Measurements from ENCODE around the gene PLK3. TPM values are rescaled to one million over a fixed set of nuclear protein-coding genes. Genes with fewer than 3 reads are reported as not detected.
A peak's percentile ranks its signal among the peaks of the same experiment; 100 is the strongest.

Gene PLK3
- total RNA-seq, 1 experiment from 2014 or later = 3.2 TPM

GRCh38 chr1:44777969-44778635 is 22.1 kb upstream of the PLK3 start:
- CTCF ChIA-PET = no interaction called here

GRCh38 chr1:44778705-44779576 is 21.2 kb upstream of the PLK3 start:
- intact Hi-C loops (cut with micrococcal nuclease; ENCODE audit: unreplicated experiment) = no loop called here
- no peak for DNase-seq
- no TSS peak for BruUV-seq (replicated peaks)
- Histone ChIP-seq H3K9me3 (no peaks in the 10 kb centered on the region), H3K4me3 (ENCODE audit: low read depth, low read length) (no peak overlapping the region), H3K4me1 (peaks cover 6% of the 10 kb centered on the region), H3K36me3 (ENCODE audit: control insufficient read depth, insufficient read depth, low read length) (peaks cover 4% of the 10 kb centered on the region), H3K27me3 (replicated peaks; ENCODE audit: control insufficient read depth, insufficient read depth, low read length) (no peaks in the 10 kb centered on the region)
- Mint-ChIP-seq H3K27ac (ENCODE audit: unreplicated experiment) (peak overlapping the region; percentile 35), H3K36me3 (ENCODE audit: insufficient read depth, unreplicated experiment) (peaks cover 82% of the 10 kb centered on the region), H3K27me3 (ENCODE audit: insufficient read depth, unreplicated experiment) (no peaks in the 10 kb centered on the region), H3K4me3 (ENCODE audit: unreplicated experiment) (peak overlapping the region; percentile 55), H3K4me1 (ENCODE audit: low read depth, unreplicated experiment) (no peaks in the 10 kb centered on the region), H3K9me3 (ENCODE audit: unreplicated experiment) (no peaks in the 10 kb centered on the region)
- TF ChIP-seq CTCF (IDR thresholded peaks at IDR 0.05; ENCODE audit: insufficient read depth in 1 of 2, low read depth in 1 of 2, low read length in 1 of 2, severe bottlenecking in 1 of 2, unreplicated experiment in 1 of 2) = no peak
- CTCF ChIA-PET = no interaction called here
- POLR2A ChIA-PET = no interaction called here

More at GRCh38 chr1:44777969-44778635, 22.1 kb upstream of the PLK3 start:
- Histone ChIP-seq H3K36me3 (ENCODE audit: control insufficient read depth, insufficient read depth, low read length) (peaks cover 4% of the 10 kb centered on the region), H3K4me1 (peaks cover 6% of the 10 kb centered on the region), H3K4me3 (ENCODE audit: low read depth, low read length) (no peak overlapping the region), H3K9me3 (no peaks in the 10 kb centered on the region), H3K27me3 (replicated peaks; ENCODE audit: control insufficient read depth, insufficient read depth, low read length) (no peaks in the 10 kb centered on the region)
- no TSS peak for BruUV-seq (replicated peaks)
- no peaks in the 10 kb centered on the region for H3K27me3 Mint-ChIP-seq (ENCODE audit: insufficient read depth, unreplicated experiment)
- H3K27ac Mint-ChIP-seq (ENCODE audit: unreplicated experiment) = peak overlapping the region; percentile 35
- intact Hi-C loops (cut with micrococcal nuclease; ENCODE audit: unreplicated experiment) = no loop called here
- no peak for TF ChIP-seq CTCF (IDR thresholded peaks at IDR 0.05; ENCODE audit: insufficient read depth in 1 of 2, low read depth in 1 of 2, low read length in 1 of 2, severe bottlenecking in 1 of 2, unreplicated experiment in 1 of 2)
- peaks cover 82% of the 10 kb centered on the region for H3K36me3 Mint-ChIP-seq (ENCODE audit: insufficient read depth, unreplicated experiment)
- no peaks in the 10 kb centered on the region for H3K4me1 Mint-ChIP-seq (ENCODE audit: low read depth, unreplicated experiment)
- peak overlapping the region; percentile 81 for H3K4me3 Mint-ChIP-seq (ENCODE audit: unreplicated experiment)
- no peak for DNase-seq
- POLR2A ChIA-PET = no interaction called here
- no peaks in the 10 kb centered on the region for H3K9me3 Mint-ChIP-seq (ENCODE audit: unreplicated experiment)

GRCh38 chr1:44780583-44781121 is 19.5 kb upstream of the PLK3 start:
- no peaks in the 10 kb centered on the region for H3K27me3 ChIP-seq (replicated peaks; ENCODE audit: control insufficient read depth, insufficient read depth, low read length)
- H3K36me3 Mint-ChIP-seq (ENCODE audit: insufficient read depth, unreplicated experiment) = peaks cover 73% of the 10 kb centered on the region
- POLR2A ChIA-PET = interaction anchor here (0.5 to 1.4 kb wide), 5 partner anchors 11 to 164 kb away, joined by 3 to 9 read pairs (median 3); no protein-coding TSS in a partner anchor
- no peak overlapping the region for H3K4me3 Mint-ChIP-seq (ENCODE audit: unreplicated experiment)
- CTCF ChIA-PET = no interaction called here
- H3K9me3 Mint-ChIP-seq (ENCODE audit: unreplicated experiment) = no peaks in the 10 kb centered on the region
- BruUV-seq (replicated peaks) = no TSS peak
- no peak overlapping the region for H3K27ac Mint-ChIP-seq (ENCODE audit: unreplicated experiment)
- no peaks in the 10 kb centered on the region for H3K9me3 ChIP-seq
- H3K36me3 ChIP-seq (ENCODE audit: control insufficient read depth, insufficient read depth, low read length) = peaks cover 4% of the 10 kb centered on the region
- peaks cover 3% of the 10 kb centered on the region for H3K4me1 ChIP-seq
- no peaks in the 10 kb centered on the region for H3K27me3 Mint-ChIP-seq (ENCODE audit: insufficient read depth, unreplicated experiment)
- no peak for TF ChIP-seq CTCF (IDR thresholded peaks at IDR 0.05; ENCODE audit: insufficient read depth in 1 of 2, low read depth in 1 of 2, low read length in 1 of 2, severe bottlenecking in 1 of 2, unreplicated experiment in 1 of 2)
- no peak overlapping the region for H3K4me3 ChIP-seq (ENCODE audit: low read depth, low read length)
- intact Hi-C loops (cut with micrococcal nuclease; ENCODE audit: unreplicated experiment) = no loop called here
- DNase-seq = no peak
- H3K4me1 Mint-ChIP-seq (ENCODE audit: low read depth, unreplicated experiment) = no peaks in the 10 kb centered on the region

Measured in Caco-2 (cell line).